Neutrophil (primary cell): ENCODE results near the gene CD80.

Source experiments
- H3K27ac ChIP-seq: fragments of 200-600 bp; sonication (generic); 2 replicates; pipeline ENCODE4 v1.5.1; 2016; ENCODE audit warnings: mild to moderate bottlenecking, moderate library complexity
- H3K27me3 ChIP-seq: fragments of 200-600 bp; sonication (generic); 2 replicates; pipeline ENCODE4 v1.6.0; 2016; ENCODE audit warnings: mild to moderate bottlenecking
- H3K36me3 ChIP-seq: fragments of 200-600 bp; sonication (generic); 2 replicates; pipeline ENCODE4 v1.5.1; 2017
- H3K4me1 ChIP-seq, 2 experiments: fragments of 200-600 bp in 1 of 2; sonication (generic) in 1 of 2; 1 replicate in 1 of 2; 2 replicates in 1 of 2; pipeline versions ENCODE4 v1.5.1 to v1.6.1; 2013 to 2016; ENCODE audit warnings: low read depth in 1 of 2, low read length in 1 of 2, mild to moderate bottlenecking in 1 of 2, moderate library complexity in 1 of 2; ENCODE audit not compliant: control insufficient read depth in 1 of 2, insufficient read depth in 1 of 2
- H3K4me3 ChIP-seq, 2 experiments: fragments of 200-600 bp in 1 of 2; sonication (generic) in 1 of 2; 1 replicate in 1 of 2; 2 replicates in 1 of 2; pipeline ENCODE4 v1.5.1; 2013 to 2016; ENCODE audit warnings: low read depth in 1 of 2, low read length in 1 of 2, mild to moderate bottlenecking in 1 of 2, moderate library complexity in 1 of 2
- H3K9me3 ChIP-seq: fragments of 200-600 bp; sonication (generic); 2 replicates; pipeline ENCODE4 v1.5.1; 2016
- TF ChIP-seq, protein P1 (sequence below): fragments of 200-600 bp; sonication (generic); IDR thresholded peaks from 2 replicates; pipeline ENCODE4 v1.5.1; 2016; ENCODE audit warnings: antibody characterized with exemption

Gene CD80

DNA sequence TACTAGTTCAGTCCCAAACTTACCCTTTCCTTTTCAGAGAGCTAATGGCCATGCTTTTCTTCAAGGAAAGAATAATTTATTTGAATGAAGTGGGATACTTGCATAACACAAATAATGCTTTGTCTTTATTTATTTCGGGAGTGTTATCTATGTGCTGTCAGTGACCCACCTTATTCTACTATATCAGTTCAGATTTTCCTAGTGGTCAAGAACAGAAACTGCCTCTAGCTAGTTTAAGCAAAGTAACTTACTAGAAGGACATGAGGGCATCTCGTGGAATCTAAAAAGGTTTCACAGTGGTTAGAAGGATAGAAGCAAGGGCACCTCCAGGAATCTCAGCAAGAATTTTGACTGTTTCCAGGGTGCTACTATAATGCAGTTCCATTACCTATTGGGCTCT is 64.8 kb downstream of the CD80 start:
- Histone ChIP-seq H3K4me1 (peaks cover 15% of the 10 kb centered on the region in 2 experiments), H3K27me3 (no peaks in the 10 kb centered on the region), H3K36me3 (peaks cover 3% of the 10 kb centered on the region), H3K4me3 (no peak overlapping the region), H3K9me3 (no peaks in the 10 kb centered on the region), H3K27ac (no peak overlapping the region)
- TF ChIP-seq, protein P1, sequence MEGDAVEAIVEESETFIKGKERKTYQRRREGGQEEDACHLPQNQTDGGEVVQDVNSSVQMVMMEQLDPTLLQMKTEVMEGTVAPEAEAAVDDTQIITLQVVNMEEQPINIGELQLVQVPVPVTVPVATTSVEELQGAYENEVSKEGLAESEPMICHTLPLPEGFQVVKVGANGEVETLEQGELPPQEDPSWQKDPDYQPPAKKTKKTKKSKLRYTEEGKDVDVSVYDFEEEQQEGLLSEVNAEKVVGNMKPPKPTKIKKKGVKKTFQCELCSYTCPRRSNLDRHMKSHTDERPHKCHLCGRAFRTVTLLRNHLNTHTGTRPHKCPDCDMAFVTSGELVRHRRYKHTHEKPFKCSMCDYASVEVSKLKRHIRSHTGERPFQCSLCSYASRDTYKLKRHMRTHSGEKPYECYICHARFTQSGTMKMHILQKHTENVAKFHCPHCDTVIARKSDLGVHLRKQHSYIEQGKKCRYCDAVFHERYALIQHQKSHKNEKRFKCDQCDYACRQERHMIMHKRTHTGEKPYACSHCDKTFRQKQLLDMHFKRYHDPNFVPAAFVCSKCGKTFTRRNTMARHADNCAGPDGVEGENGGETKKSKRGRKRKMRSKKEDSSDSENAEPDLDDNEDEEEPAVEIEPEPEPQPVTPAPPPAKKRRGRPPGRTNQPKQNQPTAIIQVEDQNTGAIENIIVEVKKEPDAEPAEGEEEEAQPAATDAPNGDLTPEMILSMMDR, result no peak

DNA sequence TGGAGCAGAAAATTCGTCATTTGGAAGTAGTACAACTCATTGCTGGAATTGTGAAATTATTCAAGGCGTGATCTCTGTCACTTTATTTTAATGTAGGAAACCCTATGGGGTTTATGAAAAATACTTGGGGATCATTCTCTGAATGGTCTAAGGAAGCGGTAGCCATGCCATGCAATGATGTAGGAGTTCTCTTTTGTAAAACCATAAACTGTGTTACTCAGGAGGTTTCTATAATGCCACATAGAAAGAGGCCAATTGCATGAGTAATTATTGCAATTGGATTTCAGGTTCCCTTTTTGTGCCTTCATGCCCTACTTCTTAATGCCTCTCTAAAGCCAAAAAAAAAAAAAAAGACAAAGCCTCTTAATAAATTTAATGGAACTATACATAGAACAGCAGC is 66.6 kb downstream of the CD80 start:
- TF ChIP-seq, protein P1, result no peak
- Histone ChIP-seq H3K36me3 (peaks cover 11% of the 10 kb centered on the region), H3K27ac (no peak overlapping the region)

DNA sequence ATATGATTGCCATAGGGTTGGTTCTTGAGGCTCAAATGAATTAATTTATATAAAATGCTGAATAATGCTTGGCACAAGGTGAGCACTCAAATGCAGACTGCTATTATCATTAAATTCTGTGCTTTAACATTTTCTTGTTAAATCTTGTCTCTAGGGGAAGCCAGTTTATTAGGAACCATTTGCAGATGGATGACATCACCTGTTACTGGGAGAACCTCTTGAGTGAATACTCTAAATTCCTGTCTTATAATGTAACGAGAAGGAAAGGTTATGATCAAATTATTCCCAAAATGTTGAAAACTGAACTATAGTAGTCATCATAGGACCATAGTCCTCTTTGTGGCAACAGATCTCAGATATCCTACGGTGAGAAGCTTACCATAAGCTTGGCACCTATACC is 67.3 kb downstream of the CD80 start:
- H3K27ac ChIP-seq, result no peak overlapping the region
- no peak overlapping the region for H3K4me3 ChIP-seq
- no peaks in the 10 kb centered on the region for H3K4me1 ChIP-seq
- no peaks in the 10 kb centered on the region for H3K27me3 ChIP-seq
- H3K9me3 ChIP-seq, result no peaks in the 10 kb centered on the region
- TF ChIP-seq, protein P1, result no peak
- peaks cover 14% of the 10 kb centered on the region for H3K36me3 ChIP-seq

More for the DNA sequence above, 66.6 kb downstream of the CD80 start:
- Histone ChIP-seq H3K27me3 (no peaks in the 10 kb centered on the region), H3K9me3 (no peaks in the 10 kb centered on the region), H3K4me3 (no peak overlapping the region), H3K4me1 (peaks cover 3 to 4% of the 10 kb centered on the region in 2 experiments)

DNA sequence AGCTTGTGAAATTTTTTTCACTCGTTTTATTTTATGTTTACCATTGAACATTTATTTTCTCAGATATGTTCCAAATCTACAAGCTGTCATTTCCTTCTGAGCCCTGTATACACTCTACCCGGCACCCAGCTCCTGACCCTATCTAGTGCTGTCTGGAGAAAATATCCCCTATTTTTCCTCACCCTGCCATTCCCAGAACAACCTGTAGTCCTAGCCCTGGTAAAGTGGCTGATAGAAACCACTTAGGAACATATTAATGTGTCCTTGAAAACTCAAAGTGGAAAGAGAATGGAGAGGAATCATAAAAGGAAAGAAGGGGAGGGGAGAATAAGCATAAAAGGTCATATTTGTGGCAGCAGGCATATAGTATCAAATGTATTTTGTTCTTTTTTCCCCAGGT is 69.3 kb downstream of the CD80 start:
- Histone ChIP-seq H3K27ac (no peak overlapping the region), H3K4me3 (no peak overlapping the region), H3K9me3 (no peaks in the 10 kb centered on the region), H3K36me3 (peaks cover 22% of the 10 kb centered on the region), H3K4me1 (no peaks in the 10 kb centered on the region), H3K27me3 (no peaks in the 10 kb centered on the region)
- TF ChIP-seq, protein P1, result no peak

DNA sequence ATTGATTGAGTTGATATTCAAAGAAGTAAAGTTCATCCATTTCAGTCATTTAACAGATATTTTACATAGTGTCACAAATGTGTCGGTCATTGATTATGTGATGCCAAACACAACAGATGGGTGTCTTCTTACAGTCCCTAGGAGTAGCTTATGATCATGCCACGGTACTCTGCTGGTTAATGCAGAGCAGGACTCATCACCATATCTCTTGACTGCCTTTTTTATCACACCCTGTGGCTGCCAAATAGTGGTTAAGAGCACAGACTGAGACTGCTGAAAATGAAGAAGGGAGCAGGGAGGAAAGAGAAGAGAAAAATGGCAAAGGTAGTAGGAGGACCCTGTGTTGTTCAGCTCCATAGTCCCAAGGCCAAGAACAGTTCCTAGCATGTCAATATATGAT is 73.9 kb downstream of the CD80 start:
- H3K9me3 ChIP-seq, result no peaks in the 10 kb centered on the region
- H3K36me3 ChIP-seq, result peaks cover 24% of the 10 kb centered on the region

More for the DNA sequence above, 73.9 kb downstream of the CD80 start:
- Histone ChIP-seq H3K27ac (no peak overlapping the region), H3K4me1 (no peaks in the 10 kb centered on the region), H3K4me3 (no peak overlapping the region), H3K27me3 (no peaks in the 10 kb centered on the region)
- TF ChIP-seq, protein P1, result no peak
